Measurements from ENCODE around the gene ZNF385A. TPM values are rescaled to one million over a fixed set of nuclear protein-coding genes. Genes with fewer than 3 reads are reported as not detected.

The ZNF385A gene
- total and polyA plus RNA-seq, 2 experiments from 2014 or later = 10.9 to 21.7 TPM

- H3K27me3 ChIP-seq (ENCODE audit: insufficient read depth) = peaks cover 33% of the 10 kb centered on the region; the same call in 1 of the 2 replicates
- no peaks in the 10 kb centered on the region for H3K79me2 ChIP-seq (replicated peaks; ENCODE audit: insufficient read depth)
- H4K20me1 ChIP-seq (replicated peaks; ENCODE audit: insufficient read depth) = peaks cover 6% of the 10 kb centered on the region
- no peak for TF ChIP-seq CREB1 (CRISPR knock-in tag; IDR thresholded peaks at IDR 0.05; ENCODE audit: low read depth)
- TF ChIP-seq, protein P1, sequence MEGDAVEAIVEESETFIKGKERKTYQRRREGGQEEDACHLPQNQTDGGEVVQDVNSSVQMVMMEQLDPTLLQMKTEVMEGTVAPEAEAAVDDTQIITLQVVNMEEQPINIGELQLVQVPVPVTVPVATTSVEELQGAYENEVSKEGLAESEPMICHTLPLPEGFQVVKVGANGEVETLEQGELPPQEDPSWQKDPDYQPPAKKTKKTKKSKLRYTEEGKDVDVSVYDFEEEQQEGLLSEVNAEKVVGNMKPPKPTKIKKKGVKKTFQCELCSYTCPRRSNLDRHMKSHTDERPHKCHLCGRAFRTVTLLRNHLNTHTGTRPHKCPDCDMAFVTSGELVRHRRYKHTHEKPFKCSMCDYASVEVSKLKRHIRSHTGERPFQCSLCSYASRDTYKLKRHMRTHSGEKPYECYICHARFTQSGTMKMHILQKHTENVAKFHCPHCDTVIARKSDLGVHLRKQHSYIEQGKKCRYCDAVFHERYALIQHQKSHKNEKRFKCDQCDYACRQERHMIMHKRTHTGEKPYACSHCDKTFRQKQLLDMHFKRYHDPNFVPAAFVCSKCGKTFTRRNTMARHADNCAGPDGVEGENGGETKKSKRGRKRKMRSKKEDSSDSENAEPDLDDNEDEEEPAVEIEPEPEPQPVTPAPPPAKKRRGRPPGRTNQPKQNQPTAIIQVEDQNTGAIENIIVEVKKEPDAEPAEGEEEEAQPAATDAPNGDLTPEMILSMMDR (conservative IDR thresholded peaks at IDR 0.05; ENCODE audit: low read depth in 2 of 2) = no peak
- Mint-ChIP-seq H3K27ac (no peak overlapping the region), H3K36me3 (ENCODE audit: low read depth) (peaks cover 47% of the 10 kb centered on the region), H3K9me3 (no peaks in the 10 kb centered on the region), H3K4me1 (peaks cover 51% of the 10 kb centered on the region), H3K27me3 (ENCODE audit: insufficient read depth, low read depth, poor library complexity) (peaks cover 38% of the 10 kb centered on the region), H3K4me3 (no peak overlapping the region)
- ATAC-seq (no peak), DNase-seq (ENCODE audit: low spot score) (no peak)
- H3K4me1 ChIP-seq (ENCODE audit: insufficient read depth) = peaks cover 47% of the 10 kb centered on the region
- H2AFZ ChIP-seq = no peak overlapping the region
- no peak overlapping the region for H3K27ac ChIP-seq (ENCODE audit: low read depth)
- H3K4me2 ChIP-seq = no peak overlapping the region
- peaks cover 25% of the 10 kb centered on the region for H3K36me3 ChIP-seq (ENCODE audit: insufficient read depth)
- H3K4me3 ChIP-seq = no peak overlapping the region
- no peaks in the 10 kb centered on the region for H3K9me2 ChIP-seq (ENCODE audit: insufficient read depth)
- H3F3A ChIP-seq (replicated peaks; ENCODE audit: low read depth) = peaks cover 29% of the 10 kb centered on the region
These were observed 35.5 kb downstream of the ZNF385A start for GRCh38 chr12:54349036-54349435.

GRCh38 chr12:54341378-54342300 lies 42.9 kb downstream of the ZNF385A start:
- H3K36me3 Mint-ChIP-seq (ENCODE audit: low read depth) = peaks cover 37% of the 10 kb centered on the region
- no peaks in the 10 kb centered on the region for H3K9me3 Mint-ChIP-seq
- H2AFZ ChIP-seq = no peak overlapping the region
- no peak overlapping the region for H3K4me3 Mint-ChIP-seq
- DNase-seq (ENCODE audit: low spot score) = no peak
- no peak for ATAC-seq
- H3F3A ChIP-seq (replicated peaks; ENCODE audit: low read depth) = 0 out of 2 replicates have a peak, but pooled peaks cover 4% of the 10 kb centered on the region
- H3K4me2 ChIP-seq = no peak overlapping the region
- H3K4me1 Mint-ChIP-seq = peaks cover 2% of the 10 kb centered on the region; the same call in 1 of the 3 replicates
- H3K4me3 ChIP-seq = no peak overlapping the region
- no peak overlapping the region for H3K27ac ChIP-seq (ENCODE audit: low read depth)
- peaks cover 6% of the 10 kb centered on the region; the same call in 1 of the 2 replicates for H3K4me1 ChIP-seq (ENCODE audit: insufficient read depth)
- peaks cover 13% of the 10 kb centered on the region for H4K20me1 ChIP-seq (replicated peaks; ENCODE audit: insufficient read depth)
- no peak overlapping the region for H3K27ac Mint-ChIP-seq
- H3K79me2 ChIP-seq (replicated peaks; ENCODE audit: insufficient read depth) = peaks cover 10% of the 10 kb centered on the region
- peaks cover 25% of the 10 kb centered on the region for H3K36me3 ChIP-seq (ENCODE audit: insufficient read depth)
- no peaks in the 10 kb centered on the region for H3K27me3 ChIP-seq (ENCODE audit: insufficient read depth)
- H3K9me2 ChIP-seq (ENCODE audit: insufficient read depth) = no peaks in the 10 kb centered on the region
- peaks cover 7% of the 10 kb centered on the region for H3K27me3 Mint-ChIP-seq (ENCODE audit: insufficient read depth, low read depth, poor library complexity)
- TF ChIP-seq STAT1 (IDR thresholded peaks at IDR 0.05; ENCODE audit: unreplicated experiment) (no peak), ZNF331 (CRISPR knock-in tag; IDR thresholded peaks at IDR 0.05; ENCODE audit: low read depth) (no peak), CREB1 (CRISPR knock-in tag; IDR thresholded peaks at IDR 0.05; ENCODE audit: low read depth) (no peak), EZH2 (IDR thresholded peaks at IDR 0.05; ENCODE audit: low read depth, unreplicated experiment) (no peak), ZNF114 (CRISPR knock-in tag; IDR thresholded peaks at IDR 0.05) (no peak), POLR2AphosphoS5 (IDR thresholded peaks at IDR 0.05; ENCODE audit: low read depth) (no peak), NANOG (IDR thresholded peaks at IDR 0.05; ENCODE audit: borderline replicate concordance) (no peak), JUNB (IDR thresholded peaks at IDR 0.05; ENCODE audit: unreplicated experiment) (no peak), ZNF462 (CRISPR knock-in tag; IDR thresholded peaks at IDR 0.05) (no peak)
- TF ChIP-seq, protein P2, sequence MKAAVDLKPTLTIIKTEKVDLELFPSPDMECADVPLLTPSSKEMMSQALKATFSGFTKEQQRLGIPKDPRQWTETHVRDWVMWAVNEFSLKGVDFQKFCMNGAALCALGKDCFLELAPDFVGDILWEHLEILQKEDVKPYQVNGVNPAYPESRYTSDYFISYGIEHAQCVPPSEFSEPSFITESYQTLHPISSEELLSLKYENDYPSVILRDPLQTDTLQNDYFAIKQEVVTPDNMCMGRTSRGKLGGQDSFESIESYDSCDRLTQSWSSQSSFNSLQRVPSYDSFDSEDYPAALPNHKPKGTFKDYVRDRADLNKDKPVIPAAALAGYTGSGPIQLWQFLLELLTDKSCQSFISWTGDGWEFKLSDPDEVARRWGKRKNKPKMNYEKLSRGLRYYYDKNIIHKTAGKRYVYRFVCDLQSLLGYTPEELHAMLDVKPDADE (IDR thresholded peaks at IDR 0.05) = no peak
